Ramos (cell line): ENCODE data around the gene MACROD2.

Source experiments
- in situ Hi-C: fragments of 300-500 bp; cut with MboI; formaldehyde crosslinking; loops from one replicate; pipeline ENCODE4 v1.14.3; 2022; ENCODE audit warnings: low sequenced_read_pairs; ENCODE audit not compliant: unreplicated experiment

MACROD2 gene

DNA sequence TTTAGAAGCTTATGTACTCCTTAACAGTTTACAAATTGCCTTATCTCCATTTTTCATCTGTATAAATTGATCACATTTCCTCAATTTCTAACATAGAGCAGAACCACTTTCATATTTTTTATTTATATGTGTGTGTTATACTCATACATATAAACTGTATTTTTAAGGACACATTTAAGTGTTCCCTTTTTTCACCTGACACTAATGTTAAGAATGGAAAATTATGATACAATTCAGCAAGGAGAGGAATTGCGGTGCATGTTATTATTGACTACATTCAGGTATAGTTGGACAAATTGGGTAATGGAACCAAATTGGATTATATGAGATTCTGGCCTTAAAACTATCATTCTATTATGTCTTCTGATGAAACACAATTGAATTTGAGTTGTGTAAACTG is 821.2 kb downstream of the MACROD2 start:
- in situ Hi-C loops = no loop called here

DNA sequence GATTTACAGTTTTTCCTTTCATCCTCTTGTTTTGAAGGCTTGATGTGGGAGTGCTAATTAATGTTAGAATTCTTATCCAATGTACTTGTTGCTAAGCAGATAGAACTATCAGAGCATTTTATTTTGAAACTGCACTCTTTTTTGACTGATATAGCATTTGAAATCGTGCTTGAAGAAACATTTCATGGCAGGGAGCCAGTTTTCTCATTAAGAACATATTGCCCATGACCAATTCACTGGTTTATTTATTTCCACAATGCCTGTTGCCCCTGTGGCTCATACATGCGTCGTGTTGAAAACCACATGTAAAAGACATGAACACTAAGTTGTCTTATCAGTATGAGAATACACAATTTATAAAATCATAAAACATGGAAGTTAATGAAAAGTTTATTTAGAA is 821.8 kb downstream of the MACROD2 start:
- in situ Hi-C loops = no loop called here

DNA sequence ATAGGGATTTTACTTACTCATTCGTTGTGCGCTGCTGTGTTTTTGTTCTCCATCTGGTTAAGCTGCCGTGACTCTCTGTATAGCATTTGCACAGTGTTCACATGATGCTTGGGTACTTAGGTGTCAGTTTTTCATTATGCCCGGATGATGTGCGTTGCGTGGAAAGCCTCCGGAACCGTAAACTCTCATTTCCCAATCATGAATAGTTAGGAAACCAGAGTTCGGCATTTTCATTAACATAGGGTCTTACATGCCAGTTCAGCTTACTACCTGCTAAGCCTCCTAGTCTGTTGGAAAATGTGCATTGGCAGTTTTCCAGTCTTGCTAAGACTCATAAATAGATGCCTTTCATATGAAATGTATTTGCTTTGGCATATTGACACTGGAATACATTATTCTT is 825.5 kb downstream of the MACROD2 start:
- in situ Hi-C loops = no loop called here

DNA sequence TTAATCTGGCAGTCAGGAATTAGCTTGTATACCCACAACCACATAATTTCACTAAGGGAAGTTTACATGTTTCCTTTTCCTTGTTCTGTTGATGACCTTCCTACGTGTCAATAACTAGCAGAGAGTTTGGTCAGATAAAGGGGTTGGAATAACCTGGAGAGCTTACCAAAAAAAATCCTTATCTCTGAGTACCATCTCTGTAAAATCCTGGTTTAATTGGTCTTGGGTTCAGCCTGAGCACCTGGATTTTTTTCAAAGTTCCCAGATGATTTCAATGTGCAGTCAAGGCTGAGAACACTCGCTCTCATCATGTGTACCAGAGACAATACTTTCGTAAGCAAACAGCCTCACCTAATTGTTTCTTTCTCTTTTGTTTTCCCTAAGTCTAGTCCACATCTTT is 825.9 kb downstream of the MACROD2 start:
- in situ Hi-C loops = no loop called here

DNA sequence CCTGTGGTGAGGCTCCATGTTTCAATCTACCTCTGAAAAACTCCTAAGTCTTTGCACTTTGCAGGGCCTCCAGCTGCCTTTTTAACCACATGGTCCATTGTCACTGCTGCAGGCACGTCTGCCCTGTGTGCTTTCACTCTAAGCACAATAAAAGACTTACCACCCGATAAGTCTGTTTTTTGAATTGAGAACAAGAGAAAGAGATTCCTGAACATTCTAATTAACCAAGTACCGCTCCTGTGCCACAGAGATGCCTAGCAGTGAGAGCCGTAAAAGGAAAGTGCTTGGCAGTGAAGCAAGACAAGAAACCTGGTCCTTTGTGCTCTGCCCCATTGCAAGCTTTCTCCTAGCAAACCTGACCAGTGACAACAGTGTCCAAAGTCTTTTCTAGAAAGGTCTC is 829.7 kb downstream of the MACROD2 start:
- in situ Hi-C loops = no loop called here

DNA sequence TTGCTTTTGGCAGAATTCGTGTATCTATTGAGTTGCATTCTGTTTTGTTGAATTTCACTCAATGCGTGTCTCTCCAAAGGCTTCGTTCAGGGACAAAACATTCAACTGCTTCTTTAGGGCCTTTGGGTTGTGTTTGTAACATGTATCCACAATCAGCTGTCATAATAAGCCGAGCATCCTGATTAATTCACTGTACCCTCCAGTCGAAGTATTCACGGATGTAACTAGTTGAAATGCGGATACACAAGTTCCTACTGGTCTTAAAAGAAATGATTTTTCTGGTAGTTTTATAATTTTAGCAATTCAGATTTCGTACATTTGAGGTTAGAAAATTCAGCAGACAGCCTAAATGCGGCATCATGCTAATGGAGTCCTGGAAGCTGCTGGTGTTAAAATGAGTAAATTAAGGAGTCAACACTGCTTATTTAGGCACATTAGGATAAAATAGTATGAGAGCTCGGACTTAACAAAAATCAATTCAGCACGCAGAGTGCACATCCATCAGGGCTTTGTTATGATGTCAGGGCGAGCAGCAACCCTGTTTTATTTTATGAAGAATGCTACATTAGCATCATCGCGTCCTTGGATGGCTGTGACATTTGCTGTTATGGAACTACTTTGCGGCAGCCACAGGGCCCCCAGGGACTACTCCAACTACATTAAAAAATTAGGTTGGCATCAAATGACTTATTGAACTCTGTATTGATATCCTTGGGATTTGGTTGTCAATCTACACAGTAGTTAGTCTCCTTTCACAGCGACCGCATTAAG is 831.4 kb downstream of the MACROD2 start:
- in situ Hi-C loops = no loop called here

DNA sequence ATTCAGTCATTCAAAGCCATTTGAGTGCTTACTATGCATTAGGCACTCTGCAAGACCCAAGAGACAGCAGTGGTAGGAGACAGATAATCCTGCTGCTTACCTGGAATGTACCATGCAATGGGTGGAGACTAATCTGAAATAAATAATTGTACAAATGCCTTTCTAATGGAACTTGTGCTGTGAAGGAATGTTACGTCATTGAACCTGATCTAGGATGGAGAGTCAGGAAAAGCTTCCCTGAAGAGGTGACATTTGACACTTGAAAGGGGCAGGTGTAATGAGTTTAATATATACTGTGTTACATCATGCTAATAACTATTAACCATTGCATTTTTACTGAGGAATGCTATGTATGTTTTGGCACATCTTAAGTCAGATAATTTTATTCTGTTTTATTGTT is 833.1 kb downstream of the MACROD2 start:
- in situ Hi-C loops = no loop called here

DNA sequence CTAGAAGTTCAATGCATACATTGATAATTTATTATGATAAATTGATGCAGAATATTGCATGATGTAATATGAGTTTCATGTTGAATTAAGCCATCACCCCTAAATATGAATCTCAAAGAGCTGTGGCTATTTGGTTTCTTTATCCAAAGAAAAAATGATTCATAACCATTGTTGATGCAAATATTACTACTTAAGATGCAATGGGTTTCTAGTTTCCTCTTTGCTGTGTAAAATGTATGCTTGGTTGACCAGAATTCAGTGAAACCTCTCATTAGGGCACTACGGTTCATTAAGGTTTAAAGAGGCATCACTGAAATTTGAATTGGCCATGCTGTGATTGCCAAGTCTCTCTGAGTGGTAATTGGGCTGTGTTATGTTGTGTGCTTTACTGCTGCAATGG is 834.6 kb downstream of the MACROD2 start:
- in situ Hi-C loops = no loop called here

DNA sequence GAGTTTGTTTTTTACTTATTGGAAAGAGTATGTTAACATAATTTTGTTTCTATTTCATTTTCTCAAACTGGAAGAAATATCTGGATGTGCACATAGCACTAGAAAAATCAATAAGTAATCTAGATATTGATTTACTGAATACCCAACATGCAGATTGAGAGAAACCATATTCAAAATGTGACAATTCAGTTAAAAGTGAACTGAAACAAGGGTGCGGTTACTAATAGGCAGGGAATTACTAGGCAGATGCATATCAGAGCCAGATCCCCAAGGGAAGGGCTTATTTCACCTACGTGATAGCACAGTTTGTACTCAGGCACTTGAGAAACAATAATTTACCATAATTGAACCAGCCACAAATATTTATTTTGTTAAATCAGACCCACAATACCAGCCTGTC is 835.1 kb downstream of the MACROD2 start:
- in situ Hi-C loops = no loop called here

DNA sequence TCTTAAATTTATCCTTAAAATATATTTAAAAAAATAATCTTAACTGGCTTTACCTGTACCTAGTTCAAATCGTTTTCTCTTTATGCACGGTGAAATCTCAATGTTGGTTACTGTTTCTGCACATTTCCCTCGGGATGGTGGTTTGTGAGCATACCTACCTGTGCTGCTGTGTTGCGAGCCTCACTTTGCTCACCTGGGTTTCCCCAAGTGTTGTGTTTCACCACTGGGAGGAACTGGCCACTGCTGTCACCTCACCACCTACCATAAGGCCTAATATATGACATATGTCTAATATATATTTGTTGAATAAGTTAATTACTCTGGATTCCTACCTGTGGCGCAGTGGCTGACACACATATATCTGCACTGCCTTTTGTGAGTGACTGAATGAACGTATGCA is 835.6 kb downstream of the MACROD2 start:
- in situ Hi-C loops = no loop called here

DNA sequence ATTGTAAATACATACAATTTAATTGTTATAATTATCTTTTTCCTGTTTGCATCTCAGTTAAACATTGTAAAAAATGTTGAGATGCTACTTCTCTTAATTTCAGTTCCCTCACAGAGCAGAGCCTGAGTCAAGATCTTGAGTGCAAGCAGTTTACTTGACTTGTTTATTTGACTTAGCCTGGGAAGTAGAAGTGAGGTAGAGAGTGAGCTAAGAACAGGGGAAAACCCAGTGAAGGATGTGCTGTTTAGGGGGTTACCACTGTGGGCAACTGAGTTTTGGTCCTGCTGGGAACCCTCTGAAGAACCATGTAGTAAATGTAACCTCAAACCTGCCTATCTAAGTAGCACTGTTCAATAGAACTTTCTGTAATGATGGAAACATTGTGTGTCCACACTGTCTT is 837.3 kb downstream of the MACROD2 start:
- in situ Hi-C loops = no loop called here

DNA sequence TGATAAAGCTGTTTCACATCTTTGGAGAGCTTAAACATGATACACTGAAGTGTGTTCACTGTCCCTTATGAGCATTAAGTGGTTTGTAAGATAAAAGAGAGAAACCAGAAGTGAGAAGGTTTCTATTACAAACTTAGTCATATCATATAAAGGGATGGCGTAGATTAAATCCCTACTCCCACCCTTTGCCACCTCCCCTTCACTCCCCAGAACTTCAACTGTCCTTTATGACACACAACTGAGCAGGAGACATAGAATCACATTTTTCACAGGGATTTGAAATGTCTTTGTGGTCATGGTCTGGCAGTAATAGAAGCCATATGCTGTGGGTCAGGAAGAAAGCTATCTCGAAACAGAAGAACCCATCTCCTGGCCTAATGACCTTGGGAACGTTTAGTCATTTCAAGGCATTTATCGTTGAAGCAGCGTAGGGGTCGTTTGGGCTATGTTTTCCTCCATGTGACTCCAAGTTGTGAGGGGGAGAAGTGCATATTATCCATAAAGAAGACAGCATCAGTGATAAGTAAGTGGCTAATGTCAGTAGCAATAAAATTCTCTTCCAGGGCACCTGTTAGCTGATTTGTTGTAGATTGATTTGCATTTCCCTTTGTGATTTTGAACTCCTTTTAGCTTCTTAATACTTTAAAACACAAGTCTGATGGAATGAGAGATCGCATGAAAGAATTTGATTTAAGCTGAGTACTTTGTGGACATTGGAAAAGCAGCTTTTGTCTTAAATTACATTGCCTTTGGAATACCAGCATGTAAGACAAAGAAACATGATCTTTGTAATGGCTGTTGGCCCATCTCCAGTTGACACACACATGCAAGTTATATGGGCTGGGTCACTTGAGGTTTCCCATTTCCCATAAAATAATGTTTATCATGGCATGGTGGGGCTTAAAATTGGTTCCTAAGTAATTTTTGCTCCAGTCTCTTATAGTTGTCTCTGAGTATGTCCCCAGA is 843.6 kb downstream of the MACROD2 start:
- in situ Hi-C loops = no loop called here

DNA sequence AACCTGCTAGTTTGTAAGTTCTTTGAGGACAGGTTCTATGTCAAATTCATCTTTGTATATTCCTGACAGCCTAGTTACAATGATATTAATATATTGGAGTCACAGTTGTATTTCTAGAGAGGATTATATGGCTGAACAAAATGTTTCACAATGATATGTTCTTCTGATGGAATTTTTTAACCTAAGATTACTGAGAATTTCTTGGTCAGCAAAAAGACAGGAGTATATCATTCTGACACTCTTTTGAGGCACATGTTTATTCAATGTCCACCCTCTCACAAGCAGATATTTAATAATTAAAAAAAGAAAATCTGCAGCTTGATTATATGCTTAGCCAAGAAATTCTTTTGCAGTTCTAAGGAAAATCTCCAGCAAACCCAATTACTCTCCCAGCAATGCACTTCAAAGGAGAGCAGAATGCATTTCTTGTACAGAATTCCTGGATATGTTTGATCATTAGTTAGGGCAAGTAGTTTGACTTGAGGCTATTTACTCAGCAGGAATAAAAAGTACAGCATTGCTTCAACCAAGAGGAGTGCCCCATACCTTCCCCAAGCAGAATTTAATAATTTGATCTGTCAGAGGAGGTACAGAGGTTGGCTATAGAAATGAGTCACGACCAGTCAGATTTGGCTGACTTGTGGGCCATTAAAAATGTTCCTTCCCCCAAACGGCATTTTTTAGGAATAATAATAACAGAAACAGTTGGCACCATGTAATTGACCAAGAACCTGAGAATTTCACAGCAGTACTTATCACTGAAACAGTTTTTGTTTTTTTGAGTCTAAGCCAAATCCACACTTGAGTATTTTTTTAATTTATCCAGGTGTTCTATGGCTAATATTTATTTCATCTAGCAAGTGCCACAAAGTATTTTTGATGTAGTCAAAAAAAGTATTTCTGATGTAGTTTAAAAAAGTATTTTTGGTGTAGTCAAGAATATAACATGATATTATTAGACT is 850.2 kb downstream of the MACROD2 start:
- in situ Hi-C loops = no loop called here

DNA sequence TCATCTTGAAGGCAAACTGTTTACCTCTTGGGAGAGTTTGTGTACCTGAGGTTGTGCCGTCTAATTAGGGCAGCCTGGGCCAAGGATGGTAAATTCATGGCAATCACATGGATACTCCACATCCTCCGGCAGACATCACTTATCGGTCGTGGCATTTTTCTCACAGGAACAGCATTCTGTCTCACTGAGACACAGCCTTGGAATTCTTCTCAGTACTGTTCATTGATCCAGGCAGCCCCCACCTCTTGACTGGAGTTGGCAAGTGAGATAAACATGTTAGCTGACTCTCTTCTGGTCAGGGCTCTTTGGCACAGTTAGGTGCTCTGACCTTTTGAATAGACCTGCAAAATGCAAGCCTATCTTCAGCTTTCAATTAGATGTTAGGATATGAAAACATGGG is 853.5 kb downstream of the MACROD2 start:
- in situ Hi-C loops = no loop called here

DNA sequence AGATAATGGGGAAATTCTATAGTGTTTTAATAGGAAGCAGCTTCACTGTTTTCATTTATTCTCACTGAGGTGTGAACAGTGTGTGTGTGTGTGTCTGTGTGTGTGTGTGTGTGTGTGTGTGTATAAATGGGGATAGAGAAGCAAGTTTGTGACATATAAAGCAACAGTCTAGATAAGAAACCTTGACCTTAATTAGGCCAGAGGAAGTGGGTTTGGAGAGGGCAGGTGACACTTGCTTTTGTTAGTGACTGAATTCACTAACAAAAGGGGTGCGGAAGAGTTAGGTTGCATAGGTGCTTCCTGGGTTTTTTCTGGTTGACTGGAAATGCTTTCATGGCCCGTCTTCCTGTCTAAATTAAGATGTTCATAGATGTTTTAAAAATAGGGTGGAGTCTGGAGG is 857.8 kb downstream of the MACROD2 start:
- in situ Hi-C loops = no loop called here

DNA sequence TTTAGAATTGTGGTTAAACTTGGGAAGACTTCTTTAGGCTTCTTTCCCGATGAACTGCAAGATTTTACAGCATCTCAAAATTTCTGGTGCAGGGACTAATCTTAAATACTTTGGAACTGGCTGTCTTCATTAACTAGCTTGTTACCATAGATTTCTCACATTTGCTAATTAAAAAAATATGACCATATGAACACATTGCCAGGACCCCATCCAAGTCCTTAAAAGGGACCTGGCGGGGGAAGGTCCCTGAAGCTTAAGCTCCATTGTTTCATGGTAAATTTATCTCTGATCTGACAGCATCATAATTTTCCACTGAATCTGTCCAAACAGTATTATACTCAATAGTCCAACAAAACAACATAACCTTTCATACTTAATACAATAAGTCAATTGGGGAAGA is 859.9 kb downstream of the MACROD2 start:
- in situ Hi-C loops = no loop called here

DNA sequence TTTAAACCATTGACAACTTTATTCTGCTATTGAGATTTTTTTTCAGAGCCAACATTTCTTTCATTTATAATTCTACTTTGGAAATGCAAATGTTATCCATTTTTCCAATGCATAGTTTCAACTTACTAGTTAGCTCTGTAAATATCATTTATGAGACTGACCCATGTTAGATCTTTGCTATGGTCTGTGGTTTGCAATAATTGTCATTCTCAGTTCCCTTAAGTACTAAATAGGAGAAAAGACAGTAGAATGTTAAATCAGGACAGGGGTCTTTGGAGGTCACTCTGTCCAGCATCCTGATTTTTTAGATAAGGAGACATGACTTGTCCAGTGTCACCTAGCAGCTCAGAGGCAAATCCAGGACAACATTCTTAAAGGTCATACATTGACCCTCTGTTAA is 864.3 kb downstream of the MACROD2 start:
- in situ Hi-C loops = no loop called here

DNA sequence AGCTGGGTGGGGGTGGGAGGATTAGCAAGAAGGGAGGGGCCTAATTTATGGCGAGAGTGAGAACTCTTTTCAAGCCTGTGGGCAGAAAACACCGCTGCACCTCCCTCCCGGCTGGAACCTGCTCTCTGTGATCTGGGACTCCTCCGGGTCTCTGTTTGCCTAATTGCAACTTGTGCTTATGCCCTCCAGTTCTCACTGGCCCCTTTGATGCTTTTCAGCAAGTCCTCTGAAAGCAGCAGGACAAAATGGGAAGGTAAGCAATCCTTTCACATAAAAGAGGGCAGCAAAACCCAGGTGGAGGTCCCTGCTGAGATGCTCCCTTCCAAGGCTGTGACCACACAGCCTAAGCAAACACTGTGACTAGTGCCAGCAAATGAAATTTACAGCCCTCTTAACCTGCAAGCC is 865.1 kb downstream of the MACROD2 start:
- in situ Hi-C loops = no loop called here

DNA sequence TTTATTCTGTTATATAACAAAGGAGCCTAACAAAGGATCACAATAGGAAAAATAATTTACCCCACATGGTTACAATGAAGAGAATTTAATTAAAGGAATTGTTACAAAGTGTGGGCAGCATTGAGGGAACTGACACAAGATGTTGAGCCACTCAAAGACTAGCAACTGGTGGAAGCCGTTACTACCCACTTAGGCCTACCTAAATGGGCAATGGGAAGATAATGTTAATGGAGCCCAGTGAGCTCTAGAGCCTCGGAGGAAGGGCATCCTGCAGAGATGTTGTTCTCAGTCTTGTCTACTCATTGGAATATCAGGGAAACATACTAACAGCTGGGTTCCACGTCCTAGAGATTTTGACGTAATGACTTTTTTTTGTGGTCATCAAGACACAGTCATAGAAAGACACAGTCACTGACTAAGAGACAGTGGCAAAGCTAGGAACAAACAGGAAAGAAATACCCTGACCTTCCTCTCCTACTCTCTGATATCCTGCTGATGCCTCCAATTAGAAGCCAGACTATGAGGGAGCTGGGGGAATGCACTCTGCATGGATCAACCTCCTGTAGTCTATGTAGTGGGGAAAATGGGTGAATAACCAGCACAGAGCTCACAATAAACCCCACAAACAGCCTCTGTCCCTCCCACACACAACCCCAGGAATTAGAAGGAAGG is 865.8 kb downstream of the MACROD2 start:
- in situ Hi-C loops = no loop called here

DNA sequence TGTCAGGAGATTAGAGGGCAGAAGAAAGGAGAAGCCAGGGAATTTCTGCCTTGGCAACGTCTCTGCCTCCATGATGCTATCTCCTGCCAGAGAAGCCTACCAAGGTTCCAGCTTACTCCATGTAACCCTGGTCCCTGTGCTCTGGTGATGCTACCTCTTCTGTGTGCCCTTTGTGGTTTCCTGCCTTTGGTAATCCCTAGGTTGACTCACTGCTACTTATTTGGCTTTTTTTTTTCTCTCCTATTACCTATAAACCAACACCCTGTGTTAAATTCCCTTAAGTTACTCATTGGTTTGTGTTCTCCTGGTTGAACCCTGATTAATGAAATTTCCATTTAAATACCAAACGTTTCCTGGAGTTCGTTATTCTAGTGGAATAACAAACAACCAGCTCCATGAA is 869.9 kb downstream of the MACROD2 start:
- in situ Hi-C loops = no loop called here
